Prostate gland (tissue), 2 donors: ENCODE results near the gene GLRX5. TPM values are rescaled to one million over a fixed set of nuclear protein-coding genes. Genes with fewer than 3 reads are reported as not detected.
A peak's percentile ranks its signal among the peaks of the same experiment; 100 is the strongest.

Experiments
- DNase-seq: peaks from one replicate; pipeline ENCODE4 v3.0.0-alpha.2; 2019; ENCODE audit warnings: low spot score
- H3K27ac ChIP-seq, 2 donors: fragments of 200-600 bp; sonication (generic); 2 replicates each; pipeline ENCODE4 v1.5.1; 2017 to 2019
- H3K27me3 ChIP-seq: fragments of 200-600 bp; sonication (generic); replicated peaks from 2 replicates; pipeline ENCODE4 v1.5.1; 2019; ENCODE audit not compliant: insufficient read depth
- H3K36me3 ChIP-seq, 2 donors: fragments of 200-600 bp; sonication (generic); 1 replicate in 1 of 2; 2 replicates in 1 of 2; pipeline versions ENCODE4 v1.5.1 to v1.8.1; 2017 to 2019
- H3K4me1 ChIP-seq: fragments of 200-600 bp; sonication (generic); replicated peaks from 2 replicates; pipeline ENCODE4 v1.5.1; 2019
- H3K4me3 ChIP-seq, 2 donors: fragments of 200-600 bp; sonication (generic); 2 replicates each; pipeline ENCODE4 v1.5.1; 2017 to 2019
- H3K9me3 ChIP-seq: fragments of 200-600 bp; sonication (generic); 2 replicates; pipeline ENCODE4 v1.5.1; 2017
- POLR2A ChIP-seq: fragments of 450-650 bp; IDR thresholded peaks from one replicate; pipeline ENCODE4 v1.6.1; 2016; ENCODE audit warnings: antibody characterized with exemption, mild to moderate bottlenecking
- POLR2AphosphoS5 ChIP-seq: sonication (generic); formaldehyde crosslinking; IDR thresholded peaks from one replicate; pipeline ENCODE4 v1.6.1; 2017; ENCODE audit warnings: antibody characterized with exemption
- WGBS: methylation state at CpG from one replicate; pipeline ENCODE4 v1.1.5; 2018; 5-methylcytosine and 5-hydroxymethylcytosine counted together
- intact Hi-C: fragments of 100-400 bp; cut with DNase I; formaldehyde crosslinking; loops from one replicate; pipeline ENCODE4 v1.14.2; 2022
- total RNA-seq, 2 donors: library from RNA; depleted of rRNA; stranded (reverse); fragments of >200 nt; gene quantifications; one replicate each; pipeline ENCODE4 v1.1.0, GENCODE V29; 2016
- TF ChIP-seq, protein P1 (sequence below), 4 experiments: fragments of 200-600 bp in 2 of 4; fragments of 450-650 bp in 2 of 4; sonication (generic) in 2 of 4; IDR thresholded peaks; 1 replicate in 3 of 4; 2 replicates in 1 of 4; pipeline ENCODE4 v1.5.1; 2016 to 2019; ENCODE audit warnings: antibody characterized with exemption in 4 of 4, mild to moderate bottlenecking in 2 of 4, moderate library complexity in 2 of 4

The GLRX5 gene
- total RNA-seq, 2 donors from 2014 or later = 56.2 to 93.0 TPM

- Histone ChIP-seq H3K27ac (peak overlapping the region in 1 of 2 donors; percentile 9), H3K4me3 (no peak overlapping the region), H3K27me3 (no peaks in the 10 kb centered on the region), H3K9me3 (no peaks in the 10 kb centered on the region), H3K4me1 (peaks cover 7% of the 10 kb centered on the region), H3K36me3 (no peaks in the 10 kb centered on the region)
- no peak for TF ChIP-seq POLR2AphosphoS5
- TF ChIP-seq, protein P1, sequence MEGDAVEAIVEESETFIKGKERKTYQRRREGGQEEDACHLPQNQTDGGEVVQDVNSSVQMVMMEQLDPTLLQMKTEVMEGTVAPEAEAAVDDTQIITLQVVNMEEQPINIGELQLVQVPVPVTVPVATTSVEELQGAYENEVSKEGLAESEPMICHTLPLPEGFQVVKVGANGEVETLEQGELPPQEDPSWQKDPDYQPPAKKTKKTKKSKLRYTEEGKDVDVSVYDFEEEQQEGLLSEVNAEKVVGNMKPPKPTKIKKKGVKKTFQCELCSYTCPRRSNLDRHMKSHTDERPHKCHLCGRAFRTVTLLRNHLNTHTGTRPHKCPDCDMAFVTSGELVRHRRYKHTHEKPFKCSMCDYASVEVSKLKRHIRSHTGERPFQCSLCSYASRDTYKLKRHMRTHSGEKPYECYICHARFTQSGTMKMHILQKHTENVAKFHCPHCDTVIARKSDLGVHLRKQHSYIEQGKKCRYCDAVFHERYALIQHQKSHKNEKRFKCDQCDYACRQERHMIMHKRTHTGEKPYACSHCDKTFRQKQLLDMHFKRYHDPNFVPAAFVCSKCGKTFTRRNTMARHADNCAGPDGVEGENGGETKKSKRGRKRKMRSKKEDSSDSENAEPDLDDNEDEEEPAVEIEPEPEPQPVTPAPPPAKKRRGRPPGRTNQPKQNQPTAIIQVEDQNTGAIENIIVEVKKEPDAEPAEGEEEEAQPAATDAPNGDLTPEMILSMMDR (IDR thresholded peaks at IDR 0.05) = peak in 1 of 4 experiments; percentile 2
- WGBS = 48% methylated on average over 11 of the region's 11 CpGs
- no peak for DNase-seq
- intact Hi-C loops = no loop called here
Measured at GRCh38 chr14:95523815-95524448, 10.9 kb upstream of the GLRX5 start.

GRCh38 chr14:95524706-95525512, 9.9 kb upstream of the GLRX5 start:
- Histone ChIP-seq H3K4me1 (peaks cover 7% of the 10 kb centered on the region), H3K9me3 (no peaks in the 10 kb centered on the region), H3K36me3 (no peaks in the 10 kb centered on the region), H3K27me3 (no peaks in the 10 kb centered on the region), H3K4me3 (no peak overlapping the region), H3K27ac (no peak overlapping the region)
- DNase-seq = no peak
- TF ChIP-seq, protein P1 (IDR thresholded peaks at IDR 0.05) = no peak
- TF ChIP-seq POLR2A (no peak), POLR2AphosphoS5 (no peak)
- intact Hi-C loops = no loop called here
- WGBS = 77% methylated on average over 6 of the region's 6 CpGs

GRCh38 chr14:95525999-95526398, 8.9 kb upstream of the GLRX5 start:
- no peak overlapping the region for H3K27ac ChIP-seq
- H3K4me3 ChIP-seq = no peak overlapping the region
- H3K4me1 ChIP-seq = peaks cover 7% of the 10 kb centered on the region
- no peaks in the 10 kb centered on the region for H3K9me3 ChIP-seq
- 89% methylated on average over 5 of the region's 5 CpGs for WGBS
- intact Hi-C loops = loop anchor here (2.0 kb wide), 1 partner anchor 83 kb away; no protein-coding TSS in a partner anchor
- no peaks in the 10 kb centered on the region for H3K27me3 ChIP-seq
- DNase-seq = no peak
- TF ChIP-seq, protein P1 (IDR thresholded peaks at IDR 0.05) = no peak
- TF ChIP-seq POLR2A = no peak
- TF ChIP-seq POLR2AphosphoS5 = no peak
- no peaks in the 10 kb centered on the region for H3K36me3 ChIP-seq

DNA sequence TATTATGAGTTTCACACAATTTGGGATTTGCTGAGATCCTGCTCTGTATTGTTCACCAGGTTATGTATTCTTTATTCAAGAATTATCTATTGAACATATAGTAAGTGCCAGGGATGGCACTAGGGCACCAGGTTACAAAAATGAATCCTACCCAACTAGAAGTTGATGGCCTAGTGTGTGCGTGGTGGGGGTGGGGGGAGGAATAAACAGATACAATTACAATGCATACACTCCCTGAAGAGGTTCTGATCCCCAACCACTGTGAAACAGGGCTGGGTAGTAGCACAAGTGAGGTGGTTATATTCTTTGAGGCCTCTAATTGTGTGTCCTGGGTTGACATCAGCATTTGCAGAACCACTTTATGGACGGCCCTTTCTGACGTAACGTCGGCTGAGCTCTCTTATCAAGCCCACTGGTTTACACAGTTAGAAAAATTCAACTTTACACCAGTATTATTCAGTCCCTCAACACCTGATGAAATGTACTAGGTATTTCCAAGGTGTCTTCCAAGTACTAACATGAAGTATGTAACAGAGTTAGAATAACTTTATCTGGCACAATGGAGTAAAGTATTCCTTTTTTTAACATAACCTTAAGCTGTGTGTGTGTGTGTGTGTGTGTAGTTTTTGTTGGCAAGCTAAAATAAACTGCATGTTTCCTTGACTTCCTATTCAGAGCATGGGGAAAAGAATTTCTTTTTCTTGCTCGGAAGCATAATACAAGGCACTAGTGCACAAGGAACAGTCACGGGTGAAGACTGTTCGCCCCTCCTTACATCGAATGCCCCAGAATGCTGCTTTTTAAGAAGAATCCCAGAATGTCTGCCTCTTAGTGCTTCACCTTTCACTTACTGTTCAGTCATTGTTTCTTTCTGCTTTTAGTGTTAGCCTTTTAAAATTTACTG, 8.1 kb upstream of the GLRX5 start:
- no peak for DNase-seq
- 73% methylated on average over 9 of the region's 9 CpGs for whole genome bisulfite sequencing
- Histone ChIP-seq H3K27me3 (no peaks in the 10 kb centered on the region), H3K4me1 (peaks cover 7% of the 10 kb centered on the region), H3K4me3 (no peak overlapping the region), H3K9me3 (no peaks in the 10 kb centered on the region), H3K27ac (no peak overlapping the region), H3K36me3 (no peaks in the 10 kb centered on the region)
- intact Hi-C loops = loop anchor here (2.0 kb wide), 1 partner anchor 84 kb away; no protein-coding TSS in a partner anchor
- TF ChIP-seq, protein P1 (IDR thresholded peaks at IDR 0.05) = no peak
- TF ChIP-seq POLR2A (no peak), POLR2AphosphoS5 (no peak)
